HG03039 (cell line): ENCODE data around the gene DBT.
"Not testable (repeated sequence)": the region's sequence is repeated elsewhere in the genome, so short reads cannot be mapped to it uniquely, and the experiment has no call there.

Source experiments
- ATAC-seq: cut with Tn5 transposase; IDR thresholded peaks from one replicate; pipeline ENCODE4 v1.9.1; 2021; ENCODE audit warnings: mild to moderate bottlenecking, moderate library complexity; ENCODE audit not compliant: unreplicated experiment

The DBT gene

DNA sequence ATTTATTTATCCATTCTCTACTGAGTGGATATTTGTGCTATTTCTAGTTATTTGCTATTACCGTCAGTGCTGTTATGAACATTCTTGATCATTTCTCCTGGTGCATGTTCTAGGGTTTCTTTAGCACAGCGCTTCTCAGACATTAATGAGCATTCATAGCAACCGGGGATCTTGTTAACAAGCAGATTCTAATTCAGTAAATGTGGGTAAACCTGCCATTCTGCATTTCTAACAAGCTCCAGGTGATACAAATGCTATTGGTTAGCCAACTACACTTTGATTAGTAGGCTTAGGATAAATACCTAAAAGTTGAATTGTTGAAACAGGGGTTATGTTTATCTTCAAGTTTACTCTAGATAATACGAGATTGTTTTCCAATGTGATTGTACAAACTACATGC lies 3.3 kb upstream of the DBT start:
- ATAC-seq: no peak

DNA sequence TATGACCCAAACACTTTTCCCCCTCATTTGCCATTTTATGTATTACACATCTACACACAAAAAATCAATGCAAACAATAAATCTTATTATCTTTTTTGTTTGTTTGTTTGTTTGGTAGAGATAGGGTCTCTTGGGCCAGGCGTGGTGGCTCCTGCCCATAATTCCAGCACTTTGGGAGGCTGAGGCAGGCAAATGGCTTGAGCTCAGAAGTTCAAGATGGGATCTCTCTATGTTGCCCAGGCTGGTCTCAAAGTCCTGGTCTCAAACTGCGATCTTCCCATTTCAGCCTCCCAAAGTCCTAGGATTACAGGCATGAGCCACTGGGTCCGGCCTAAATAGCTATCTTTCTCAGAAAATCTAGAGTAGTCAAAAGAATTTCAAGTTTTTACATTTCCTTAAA lies 1.2 kb upstream of the DBT start:
- ATAC-seq: no peak

- no peak for ATAC-seq
These were observed 630 bp upstream of the DBT start for GRCh38 chr1:100250264-100250663.

- ATAC-seq: no peak
These were observed 488 bp downstream of the DBT start for GRCh38 chr1:100249155-100249536.

GRCh38 chr1:100246738-100247137 lies 2.9 kb downstream of the DBT start:
- no peak for ATAC-seq

- no peak for ATAC-seq
These were observed 9.0 kb downstream of the DBT start for GRCh38 chr1:100240631-100241030.

DNA sequence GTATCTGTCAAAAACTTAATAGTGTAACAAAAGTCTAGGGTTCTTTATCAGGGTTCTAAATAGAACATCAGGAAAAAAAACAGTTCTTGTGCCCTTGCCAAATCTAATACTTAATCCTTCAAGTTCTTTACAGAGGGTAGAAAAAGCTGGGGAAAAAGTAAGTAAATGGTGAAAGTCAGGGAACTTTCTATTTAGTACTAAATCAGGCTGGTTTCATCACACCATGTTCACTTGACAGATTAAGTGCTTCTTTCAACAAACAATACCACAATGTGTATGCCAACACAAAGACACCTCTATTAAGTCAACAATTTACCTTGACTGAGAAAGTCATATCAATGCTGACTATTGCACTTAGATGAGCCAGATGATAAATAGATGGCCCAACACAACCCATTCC lies 9.7 kb downstream of the DBT start:
- ATAC-seq: no peak

GRCh38 chr1:100237091-100237490 lies 12.5 kb downstream of the DBT start:
- ATAC-seq: no peak

GRCh38 chr1:100234432-100234831 lies 15.2 kb downstream of the DBT start:
- no peak for ATAC-seq

- ATAC-seq: not testable (repeated sequence)
These were observed 16.1 kb downstream of the DBT start for GRCh38 chr1:100233566-100233965.

GRCh38 chr1:100232156-100232555 lies 17.5 kb downstream of the DBT start:
- ATAC-seq: no peak

- no peak for ATAC-seq
These were observed 17.9 kb downstream of the DBT start for GRCh38 chr1:100231721-100232120.

DNA sequence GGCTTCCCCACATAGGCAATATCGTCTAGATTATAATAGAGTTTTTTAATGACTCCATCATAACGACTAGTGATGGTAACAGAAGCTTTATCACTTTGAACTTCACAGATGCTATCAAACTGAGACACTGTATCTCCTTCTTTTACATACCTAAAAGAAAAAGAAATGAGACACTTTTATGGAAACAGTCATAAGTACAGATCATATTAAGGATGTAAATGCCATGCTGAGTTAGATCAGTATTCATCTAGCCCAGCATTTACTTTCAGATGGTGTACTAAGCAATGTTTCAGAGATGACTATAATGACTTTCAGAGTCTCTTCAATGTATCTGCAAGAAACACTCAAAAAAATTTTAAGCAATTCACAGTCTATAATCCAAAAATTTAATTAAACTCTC lies 18.9 kb downstream of the DBT start:
- ATAC-seq: no peak

DNA sequence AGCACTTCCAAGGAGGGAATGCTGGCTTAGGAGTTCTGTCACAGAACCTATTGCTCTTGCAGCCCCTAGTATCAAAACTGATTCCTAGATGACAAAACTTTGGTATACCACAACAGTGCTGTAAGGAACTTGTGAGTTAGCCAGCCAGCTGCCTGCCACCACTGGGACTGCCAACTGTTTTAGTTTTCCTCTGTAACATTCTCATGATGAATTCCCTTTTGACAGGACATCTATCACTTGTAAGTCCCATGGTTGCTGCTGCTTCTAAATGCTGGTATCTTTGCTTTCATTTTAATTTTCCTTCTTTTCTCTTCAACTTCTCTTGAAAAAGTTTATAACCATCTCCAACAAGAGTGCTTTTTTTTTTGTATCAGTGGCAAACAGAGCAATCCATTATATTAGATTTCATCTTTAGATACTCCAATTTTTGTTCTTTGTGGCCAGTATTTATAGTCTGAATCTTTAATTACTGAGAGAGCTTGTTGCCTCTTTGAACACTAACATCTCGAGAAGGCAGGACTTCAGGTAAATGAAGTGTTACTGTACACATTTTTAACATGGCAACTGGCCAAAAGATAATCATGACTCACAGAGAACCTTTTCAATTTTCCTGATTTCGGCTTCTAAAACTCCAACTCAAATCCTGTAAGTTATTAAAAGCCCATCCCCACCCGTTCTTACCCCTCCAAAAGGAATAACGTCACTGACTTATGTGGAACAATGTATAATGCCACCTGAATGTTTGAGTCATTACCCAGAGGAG lies 19.8 kb downstream of the DBT start:
- ATAC-seq: no peak

DNA sequence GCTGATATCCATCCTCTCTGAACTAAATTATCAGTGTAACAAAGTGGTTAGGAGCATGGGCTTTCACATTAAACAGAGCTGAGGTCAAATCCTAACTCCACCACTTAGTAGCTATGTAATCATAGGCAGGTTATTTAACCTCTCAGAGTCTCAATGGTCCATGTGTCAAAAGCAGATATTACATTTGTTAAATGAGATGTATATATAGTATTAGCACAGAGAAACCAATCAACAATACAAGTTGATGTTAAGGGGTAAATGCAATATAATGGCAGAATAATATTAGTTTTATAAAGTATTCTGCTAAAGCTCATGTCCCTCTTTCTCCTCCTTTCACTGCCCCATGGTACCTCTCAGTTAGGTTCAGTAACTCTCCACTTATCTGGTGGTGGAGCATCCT lies 27.2 kb downstream of the DBT start:
- no peak for ATAC-seq

DNA sequence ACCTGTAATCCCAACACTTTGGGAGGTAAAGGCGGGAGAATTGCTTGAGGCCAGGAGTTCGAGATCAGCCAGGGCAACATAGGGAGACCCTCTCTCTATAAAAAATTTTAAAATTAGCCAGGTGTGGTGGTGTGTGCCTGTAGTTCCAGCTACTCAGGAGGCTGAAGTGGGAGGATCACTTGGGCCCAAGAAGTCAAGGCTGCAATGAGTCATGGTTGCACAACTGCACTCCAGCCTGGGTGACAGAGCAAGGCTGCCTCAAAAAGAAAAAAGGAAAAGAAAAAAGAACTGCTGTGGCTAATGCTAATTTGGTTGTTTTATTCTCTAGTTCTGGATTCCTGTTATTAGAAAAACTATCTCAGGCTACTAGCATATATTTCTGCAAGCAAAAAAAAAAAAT lies 29.8 kb downstream of the DBT start:
- no peak for ATAC-seq

GRCh38 chr1:100219457-100219856 lies 30.2 kb downstream of the DBT start:
- no peak for ATAC-seq

DNA sequence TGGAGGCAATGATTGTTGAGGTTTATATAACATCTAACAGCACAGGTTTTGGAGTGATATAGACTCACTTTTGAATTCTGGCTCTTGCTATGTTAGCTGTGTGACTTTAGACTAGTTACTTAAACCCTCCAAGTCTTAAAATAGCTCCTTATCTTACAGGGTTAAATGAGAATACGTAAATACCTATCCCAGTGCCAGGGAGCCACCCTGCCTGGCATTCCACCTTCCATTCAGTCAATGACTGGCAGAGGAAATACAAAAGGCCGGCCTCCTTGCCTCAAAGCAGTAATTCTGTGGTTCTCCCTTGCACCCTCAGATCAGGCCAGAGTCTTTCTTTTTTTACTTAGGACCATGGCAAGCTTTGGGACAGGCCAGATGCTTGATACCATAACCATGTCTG lies 31.8 kb downstream of the DBT start:
- ATAC-seq: no peak

DNA sequence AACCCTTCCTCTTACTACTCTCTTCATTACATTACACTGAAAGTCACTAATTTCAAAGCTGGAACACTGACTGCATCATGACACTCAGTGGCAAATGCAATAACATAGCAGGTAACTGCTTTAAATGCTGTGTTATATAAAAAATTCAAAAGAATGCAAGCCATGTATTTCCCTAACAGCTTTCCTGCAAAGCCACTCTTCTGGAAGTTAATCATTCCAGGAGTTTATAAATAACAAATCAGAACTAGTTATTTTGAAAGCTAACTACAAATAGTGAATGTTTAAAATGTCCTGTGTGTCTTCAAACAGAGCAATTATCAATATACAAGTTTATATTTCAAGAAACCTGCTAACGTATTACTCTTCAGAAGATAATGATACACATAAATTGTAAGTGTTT lies 34.5 kb downstream of the DBT start:
- no peak for ATAC-seq

- no peak for ATAC-seq
These were observed 36.5 kb downstream of the DBT start for GRCh38 chr1:100213141-100213540.

GRCh38 chr1:100206301-100206700 lies 43.3 kb downstream of the DBT start:
- ATAC-seq: no peak

- ATAC-seq: not testable (repeated sequence)
These were observed 44.0 kb downstream of the DBT start for GRCh38 chr1:100205593-100205992.

- ATAC-seq: not testable (repeated sequence)
These were observed 44.5 kb downstream of the DBT start for GRCh38 chr1:100205103-100205502.
